Measurements from ENCODE around the gene SLC19A1.
"Not testable (repeated sequence)": the region's sequence is repeated elsewhere in the genome, so short reads cannot be mapped to it uniquely, and the experiment has no call there.

SLC19A1 gene

GRCh38 chr21:45503226-45503625 is 39.0 kb downstream of the SLC19A1 start:
- DNase-seq, result not testable (repeated sequence)

GRCh38 chr21:45502600-45502999 is 39.6 kb downstream of the SLC19A1 start:
- DNase-seq, result no peak

GRCh38 chr21:45502006-45502345 is 40.3 kb downstream of the SLC19A1 start:
- no peak for DNase-seq

GRCh38 chr21:45501081-45502005 is 40.9 kb downstream of the SLC19A1 start:
- not testable (repeated sequence) for DNase-seq

- DNase-seq, result no peak
These were observed 42.2 kb downstream of the SLC19A1 start for GRCh38 chr21:45499970-45500577.

- DNase-seq, result no peak
These were observed 43.0 kb downstream of the SLC19A1 start for GRCh38 chr21:45499201-45499750.

- DNase-seq, result no peak
These were observed 43.6 kb downstream of the SLC19A1 start for GRCh38 chr21:45498646-45499000.

- DNase-seq, result no peak
These were observed 44.2 kb downstream of the SLC19A1 start for GRCh38 chr21:45497846-45498645.

GRCh38 chr21:45496968-45497845 is 45.0 kb downstream of the SLC19A1 start:
- DNase-seq, result no peak

GRCh38 chr21:45496151-45496967 is 45.9 kb downstream of the SLC19A1 start:
- no peak for DNase-seq

GRCh38 chr21:45494851-45495680 is 47.2 kb downstream of the SLC19A1 start:
- no peak for DNase-seq

- no peak for DNase-seq
These were observed 47.9 kb downstream of the SLC19A1 start for GRCh38 chr21:45494135-45494850.

- no peak for DNase-seq
These were observed 48.7 kb downstream of the SLC19A1 start for GRCh38 chr21:45493401-45494001.

GRCh38 chr21:45492765-45493164 is 49.5 kb downstream of the SLC19A1 start:
- DNase-seq, result no peak

- no peak for DNase-seq
These were observed 50.6 kb downstream of the SLC19A1 start for GRCh38 chr21:45491623-45492022.

- DNase-seq, result no peak
These were observed 51.2 kb downstream of the SLC19A1 start for GRCh38 chr21:45491056-45491455.

GRCh38 chr21:45490049-45490731 is 52.0 kb downstream of the SLC19A1 start:
- no peak for DNase-seq

GRCh38 chr21:45489722-45489982 is 52.6 kb downstream of the SLC19A1 start:
- DNase-seq, result no peak
